Stimulated activated CD4-positive, alpha-beta T cell treated with anti-CD3 and anti-CD28 coated beads, Interleukin-15, amount 100 ng/mL, for 48 hours (primary cell): ENCODE measurements around the gene CCNY.
"Not testable (repeated sequence)": the region's sequence is repeated elsewhere in the genome, so short reads cannot be mapped to it uniquely, and the experiment has no call there.

Source experiments
- DNase-seq, 2 donors: peaks; one replicate each; pipeline ENCODE4 v3.0.0-alpha.2; 2020; ENCODE audit warnings: low read depth in 2 of 2

The CCNY gene

DNA sequence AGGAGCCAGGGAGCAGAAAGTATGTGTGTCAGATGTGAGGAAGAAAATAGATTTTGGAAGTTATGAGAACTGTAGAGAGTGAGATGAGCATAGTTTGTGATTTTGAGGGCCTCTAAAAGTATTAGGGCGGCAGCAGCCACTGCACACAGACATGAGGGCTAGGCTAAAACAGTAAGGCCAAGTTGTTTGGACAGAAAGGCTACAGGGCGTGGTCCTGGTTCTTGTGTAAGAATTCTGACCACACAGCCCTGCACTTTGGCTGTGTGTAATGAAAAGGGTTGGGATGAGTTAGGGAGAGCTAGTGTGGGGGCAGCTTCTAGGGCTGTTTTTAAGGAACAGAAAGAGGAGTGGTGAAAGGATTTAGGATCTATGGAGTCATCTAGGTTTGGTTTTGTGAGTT, 67.8 kb downstream of the CCNY start:
- DNase-seq = not testable (repeated sequence)

DNA sequence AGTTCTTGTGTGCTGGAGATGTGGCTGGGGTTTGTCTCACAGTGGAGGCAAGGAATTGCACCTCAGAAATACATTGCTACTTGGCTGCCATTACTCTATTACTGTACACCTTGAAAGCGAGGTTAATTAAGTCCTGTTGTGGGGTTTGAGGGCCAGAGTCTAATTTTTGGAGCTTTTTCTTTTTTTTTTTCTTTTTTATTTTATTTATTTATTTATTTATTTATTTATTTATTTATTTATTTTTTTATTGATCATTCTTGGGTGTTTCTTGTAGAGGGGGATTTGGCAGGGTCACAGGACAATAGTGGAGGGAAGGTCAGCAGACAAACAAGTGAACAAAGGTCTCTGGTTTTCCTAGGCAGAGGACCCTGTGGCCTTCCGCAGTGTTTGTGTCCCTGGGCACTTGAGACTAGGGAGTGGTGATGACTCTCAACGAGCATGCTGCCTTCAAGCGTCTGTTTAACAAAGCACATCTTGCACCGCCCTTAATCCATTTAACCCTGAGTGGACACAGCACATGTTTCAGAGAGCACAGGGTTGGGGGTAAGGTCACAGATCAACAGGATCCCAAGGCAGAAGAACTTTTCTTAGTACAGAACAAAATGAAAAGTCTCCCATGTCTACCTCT, 69.8 kb downstream of the CCNY start:
- not testable (repeated sequence) for DNase-seq

DNA sequence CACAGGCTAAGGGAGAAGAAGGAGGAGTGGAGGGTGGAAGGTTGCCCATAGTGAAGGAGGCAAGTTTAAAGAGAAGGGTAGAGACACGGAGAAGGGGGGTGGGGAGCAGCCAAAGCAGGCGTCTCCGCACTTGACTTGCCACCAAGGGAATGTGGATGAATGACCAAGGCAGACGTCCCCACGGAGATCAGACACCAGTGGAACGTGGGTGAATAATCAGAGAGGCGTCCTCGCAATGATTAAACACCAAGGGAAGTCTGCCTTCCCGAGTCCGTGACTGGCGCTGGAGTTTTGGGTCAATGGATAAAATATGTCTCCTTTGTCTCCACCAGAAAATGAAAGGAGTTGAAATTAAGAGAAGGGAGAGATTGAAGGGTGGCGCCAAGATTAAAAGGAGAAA, 71.4 kb downstream of the CCNY start:
- not testable (repeated sequence) for DNase-seq

DNA sequence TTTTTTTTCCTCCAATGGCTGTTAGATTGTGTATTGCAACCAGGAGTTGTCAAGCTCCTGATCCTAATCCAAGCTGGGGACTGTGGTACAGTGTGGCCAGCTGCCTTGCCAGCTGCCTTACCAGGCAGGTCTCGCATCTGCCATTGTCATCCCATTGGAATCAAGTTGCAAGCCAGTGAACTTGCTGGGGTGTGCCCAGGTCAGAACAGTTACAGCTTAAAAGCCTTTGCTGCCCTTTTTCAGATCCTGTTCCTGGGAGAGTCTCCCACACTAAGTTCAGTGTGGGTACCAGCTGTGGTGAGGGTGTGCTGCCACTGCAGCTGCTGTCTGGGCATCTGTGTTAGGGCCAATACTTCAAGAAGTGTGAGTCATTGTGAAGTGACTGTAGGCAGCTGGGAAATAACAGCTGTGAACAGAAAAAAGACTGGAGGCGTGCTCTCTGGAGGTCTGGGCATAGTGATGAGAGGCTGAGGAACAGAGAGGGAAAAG, 72.8 kb downstream of the CCNY start:
- no peak for DNase-seq

DNA sequence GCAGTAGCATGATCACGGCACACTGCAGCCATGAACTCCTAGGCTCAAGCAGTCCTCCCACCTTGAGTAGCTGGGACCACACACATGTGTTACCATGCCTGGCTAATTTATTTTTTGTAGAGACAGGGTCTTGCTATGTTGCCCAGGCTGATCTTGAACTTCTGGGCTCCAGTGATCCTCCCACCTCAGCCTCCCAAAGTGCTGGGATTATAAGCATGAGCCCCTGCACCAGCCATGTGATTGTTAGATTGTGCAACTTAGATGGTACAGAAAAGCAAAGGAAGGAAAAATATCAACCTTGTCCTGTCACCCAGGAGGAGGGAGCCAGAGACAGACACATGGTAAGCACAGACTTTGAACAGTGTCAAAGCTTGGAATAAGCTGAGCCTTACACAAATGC, 73.5 kb downstream of the CCNY start:
- no peak for DNase-seq

DNA sequence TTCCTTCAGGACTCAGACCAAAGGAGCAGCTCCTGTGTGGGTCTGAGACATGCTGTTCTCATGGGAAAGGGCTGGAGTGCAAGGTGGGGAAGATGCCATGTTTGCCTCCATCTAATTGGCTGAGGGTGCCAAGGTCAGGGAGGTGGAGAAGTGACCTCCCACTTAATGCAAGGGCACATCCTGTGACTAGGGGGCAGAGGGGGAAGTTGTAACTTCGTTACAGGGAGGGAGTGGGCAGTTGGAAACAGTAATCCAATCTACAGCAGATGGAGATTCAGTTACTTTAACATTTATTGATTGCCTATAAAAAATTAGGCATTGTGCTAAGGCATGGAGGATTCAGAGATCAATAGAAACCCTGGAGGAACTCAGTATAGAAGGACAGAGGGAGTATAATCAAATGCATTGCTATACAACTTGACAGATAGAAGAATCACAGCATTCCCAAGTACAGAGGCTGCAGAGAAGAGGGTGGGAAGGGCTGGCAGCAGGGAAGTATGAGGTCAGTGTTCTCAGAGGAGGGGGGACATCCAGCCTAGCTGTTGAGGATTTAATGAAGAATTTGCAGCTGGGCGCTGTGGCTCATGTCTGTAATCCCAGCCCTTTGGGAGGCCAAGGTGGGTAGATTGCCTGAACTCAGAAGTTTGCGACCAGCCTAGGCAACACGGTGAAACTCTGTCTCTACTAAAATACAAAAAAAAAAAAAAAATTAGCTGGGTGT, 75.9 kb downstream of the CCNY start:
- DNase-seq = no peak

DNA sequence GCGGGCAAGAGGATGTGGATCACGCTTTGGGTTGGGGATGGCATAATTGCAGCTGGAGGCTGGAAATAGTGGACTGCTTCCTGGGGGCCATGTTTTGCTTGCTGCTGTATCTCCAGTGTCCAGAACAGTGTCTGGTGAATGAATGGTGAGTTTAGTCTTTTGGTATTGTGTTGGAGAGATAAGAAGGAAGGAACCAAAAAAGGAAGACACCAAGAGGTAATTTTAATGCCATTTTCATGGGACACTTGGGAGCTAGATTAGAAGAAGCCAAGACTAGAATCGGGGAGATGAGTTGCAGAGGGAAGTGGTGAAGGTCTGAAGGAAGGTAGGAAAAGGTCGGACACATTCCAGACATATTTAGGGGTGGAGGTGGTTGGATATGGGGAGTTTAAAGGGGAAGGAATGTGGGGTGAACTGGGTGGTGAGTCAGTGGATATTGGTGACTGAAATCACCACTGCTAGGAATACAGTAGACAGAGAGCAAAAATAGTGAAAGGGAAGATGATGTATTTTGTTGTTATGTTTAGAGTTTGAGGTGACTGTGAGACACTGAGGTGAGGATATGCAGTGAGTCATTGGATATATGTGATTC, 76.7 kb downstream of the CCNY start:
- DNase-seq = no peak

DNA sequence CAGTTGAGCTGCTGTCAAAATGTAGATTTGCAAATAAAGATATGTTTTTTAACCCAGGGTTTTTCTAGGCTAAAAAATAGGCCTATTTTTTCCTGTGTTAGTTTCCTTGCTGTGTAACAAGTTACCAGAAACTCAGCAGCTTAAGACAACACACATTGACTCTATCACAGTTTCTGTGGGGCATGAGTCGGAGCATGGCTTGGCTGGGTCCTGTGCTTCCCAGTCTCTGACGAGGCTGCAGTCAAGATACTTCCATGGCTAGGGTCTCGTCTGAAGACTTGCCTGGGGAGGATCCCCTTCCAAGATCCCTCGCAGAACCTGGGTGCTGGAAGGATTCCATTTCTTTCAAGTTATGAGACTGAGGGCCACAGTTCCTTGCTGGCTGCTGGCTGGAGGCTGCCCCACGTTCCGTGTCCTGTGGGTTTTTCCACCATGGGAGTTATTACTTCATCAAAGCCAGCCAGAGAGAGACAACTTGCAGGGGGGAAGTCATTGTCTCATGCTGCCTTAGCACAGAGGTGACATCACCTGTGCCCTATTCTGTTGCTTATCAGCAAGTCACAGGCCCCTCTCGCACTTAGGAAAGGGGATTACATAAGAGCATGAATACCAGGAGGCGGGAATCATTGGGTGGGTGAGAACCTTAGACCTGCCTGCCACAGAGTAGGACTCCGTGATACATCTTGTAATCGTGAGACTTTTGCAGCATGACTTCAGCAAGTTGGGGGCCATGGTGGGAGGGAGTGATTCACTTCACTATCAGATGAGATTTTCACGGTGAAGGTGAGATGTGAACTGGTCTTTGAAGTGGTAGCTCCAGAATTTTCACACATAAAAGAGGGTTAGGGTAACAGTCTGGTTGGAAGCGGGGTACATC, 77.9 kb downstream of the CCNY start:
- peak; percentile 15 to 22 for DNase-seq

DNA sequence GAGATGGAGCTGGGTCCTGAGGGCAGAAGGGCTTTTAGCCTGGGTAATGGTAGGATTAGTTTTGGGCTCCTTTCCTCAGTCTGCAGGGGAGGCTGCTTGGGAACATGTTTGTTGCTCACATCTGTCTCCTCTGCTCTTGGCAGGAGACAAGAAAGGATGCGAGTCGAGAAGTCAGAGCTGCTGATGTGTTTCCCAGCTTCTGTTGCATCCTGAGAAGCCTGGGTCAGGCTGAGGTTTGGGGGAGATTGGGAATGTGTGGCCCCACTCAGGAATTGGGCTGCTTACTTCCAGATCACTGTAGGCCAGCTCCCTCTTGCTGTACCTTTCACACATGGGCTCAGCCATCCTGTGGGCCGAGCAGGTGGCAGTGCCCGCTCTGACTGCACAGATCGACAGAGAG, 79.2 kb downstream of the CCNY start:
- no peak for DNase-seq

DNA sequence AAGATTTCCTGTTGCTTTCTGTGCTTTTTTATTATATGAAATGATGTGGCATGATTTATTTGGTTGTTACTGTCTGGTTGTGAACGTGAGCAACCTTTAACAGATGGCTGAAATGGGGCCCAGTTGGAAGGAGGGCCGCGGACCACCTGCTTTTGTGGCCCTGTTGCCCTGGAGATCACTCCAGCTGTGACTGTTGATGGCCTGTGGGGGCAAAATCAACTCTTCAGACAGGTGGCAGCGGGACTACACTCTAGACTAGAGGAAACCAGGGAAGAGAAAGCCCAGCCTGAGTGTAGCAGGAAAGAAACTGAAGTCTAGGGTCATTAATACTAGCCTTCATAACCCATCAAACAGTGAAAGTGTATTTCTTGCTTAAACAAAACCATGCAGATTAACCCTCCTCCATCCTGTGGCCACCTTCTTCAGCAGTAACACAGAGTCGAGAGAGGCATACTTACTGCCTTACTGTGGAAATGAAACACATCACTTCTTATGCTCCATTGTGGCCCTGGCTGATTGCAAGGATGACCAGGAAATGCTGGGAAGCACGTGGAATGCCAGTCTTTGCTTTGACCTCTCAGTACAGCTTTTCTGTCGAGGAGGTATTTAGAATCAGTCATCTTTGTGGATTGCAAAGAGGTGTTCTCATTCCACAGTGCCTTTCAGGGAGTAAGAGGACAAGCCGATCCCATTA, 80.5 kb downstream of the CCNY start:
- DNase-seq = no peak

DNA sequence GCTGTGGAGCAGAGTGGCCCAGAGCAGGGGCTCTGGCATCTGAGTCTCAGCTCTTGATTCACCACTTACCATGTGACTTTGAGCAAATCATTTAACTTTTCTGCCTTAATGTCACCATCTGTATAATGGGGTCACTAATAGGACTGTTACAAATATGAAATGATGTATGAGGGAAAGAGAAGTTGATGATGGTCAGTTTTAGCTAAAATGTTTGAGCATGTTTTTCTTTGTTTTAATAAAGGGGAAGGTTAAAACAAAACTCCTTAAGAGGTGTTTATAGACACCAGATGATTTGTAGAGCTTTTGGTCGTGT, 81.0 kb downstream of the CCNY start:
- DNase-seq = no peak

DNA sequence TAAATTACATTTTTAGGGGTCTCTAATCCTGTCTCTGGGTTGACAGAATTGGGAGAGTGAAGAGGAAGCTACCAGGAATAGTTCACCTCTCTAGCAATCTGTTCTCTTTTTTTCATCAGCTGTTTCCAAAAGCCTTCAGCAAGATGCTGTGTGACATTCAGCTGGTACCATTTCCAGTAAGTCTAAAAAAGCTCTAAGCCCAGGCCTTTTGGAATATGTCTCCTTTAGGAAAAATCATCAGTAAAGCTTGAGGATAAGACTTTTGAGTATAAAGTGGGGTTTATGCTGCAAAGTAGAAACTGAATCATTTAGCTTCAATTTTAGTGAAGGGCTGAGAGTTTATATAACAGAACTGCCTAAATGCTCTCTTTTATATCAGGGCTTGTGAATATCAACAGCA, 81.5 kb downstream of the CCNY start:
- DNase-seq = no peak

DNA sequence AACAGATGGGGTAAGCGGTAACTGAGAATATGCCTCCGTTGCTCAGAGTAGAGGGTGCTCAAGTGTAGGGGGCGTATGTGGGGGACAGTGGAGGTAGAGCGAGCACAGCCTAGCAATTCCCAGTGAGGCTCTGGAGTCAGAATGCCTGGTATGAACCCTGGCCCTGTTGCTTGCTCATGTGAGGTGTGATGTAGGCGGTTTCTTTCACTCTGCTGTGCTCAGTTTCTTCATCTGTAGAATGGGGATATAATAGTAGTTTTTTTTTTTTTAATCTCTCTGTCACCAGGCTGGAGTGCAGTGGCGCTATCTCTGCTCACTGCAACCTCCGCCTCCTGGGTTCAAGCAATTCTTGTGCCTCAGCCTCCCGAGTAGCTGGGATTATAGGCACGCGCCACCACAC, 82.3 kb downstream of the CCNY start:
- DNase-seq = not testable (repeated sequence)

DNA sequence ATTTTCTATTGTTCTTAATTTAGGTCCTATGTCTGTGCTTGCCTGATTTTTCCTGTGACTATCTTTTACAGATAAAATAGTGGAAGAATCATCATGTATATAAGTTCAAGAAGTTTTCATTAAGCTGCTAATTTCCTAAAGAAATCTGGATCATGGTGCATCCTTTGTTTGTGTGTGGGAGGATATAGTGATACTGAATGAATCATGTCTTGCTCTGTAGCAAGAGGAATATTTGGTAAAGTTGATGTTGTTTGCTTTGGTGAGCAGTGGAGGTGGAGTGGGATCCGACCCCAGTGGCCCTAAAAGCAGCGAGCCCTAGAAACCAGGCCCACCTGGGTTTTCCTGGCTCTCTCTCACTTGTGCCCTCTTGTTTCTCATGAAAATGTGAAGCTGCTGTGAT, 83.7 kb downstream of the CCNY start:
- no peak for DNase-seq

DNA sequence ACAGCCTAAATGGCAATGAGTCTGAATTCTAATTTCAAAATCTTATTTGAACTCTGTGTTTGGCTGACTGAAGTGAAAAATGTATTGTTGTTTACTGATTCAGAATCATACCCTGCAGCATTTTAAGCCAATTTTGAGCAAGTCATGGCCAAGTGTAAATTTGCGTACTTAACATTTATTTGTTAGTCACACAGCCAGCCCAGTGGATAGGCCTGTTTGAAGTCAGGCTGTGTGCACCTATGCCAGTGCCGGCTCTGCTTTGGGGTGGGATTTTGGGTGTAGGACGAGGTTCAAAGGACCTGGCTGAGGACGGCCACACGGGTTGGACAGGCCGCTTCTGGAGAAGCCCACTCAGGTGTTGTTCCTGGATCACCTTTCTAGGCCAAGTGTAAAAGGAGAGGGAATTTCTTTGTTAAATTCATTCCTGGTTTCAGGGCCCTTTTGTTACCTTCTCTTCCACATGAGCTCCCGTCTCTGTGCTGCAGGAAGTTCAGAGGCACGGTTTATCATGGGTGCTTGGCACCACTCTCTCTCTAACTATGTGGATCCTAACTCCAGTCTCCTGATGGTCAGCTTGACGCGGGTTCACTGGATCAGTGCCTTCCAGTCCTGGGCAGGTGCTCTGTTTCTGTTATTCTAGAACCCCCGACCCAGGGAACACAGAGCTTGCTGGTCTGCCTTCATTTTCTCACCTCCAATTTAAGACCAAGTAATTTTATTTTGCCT, 84.7 kb downstream of the CCNY start:
- DNase-seq = no peak

DNA sequence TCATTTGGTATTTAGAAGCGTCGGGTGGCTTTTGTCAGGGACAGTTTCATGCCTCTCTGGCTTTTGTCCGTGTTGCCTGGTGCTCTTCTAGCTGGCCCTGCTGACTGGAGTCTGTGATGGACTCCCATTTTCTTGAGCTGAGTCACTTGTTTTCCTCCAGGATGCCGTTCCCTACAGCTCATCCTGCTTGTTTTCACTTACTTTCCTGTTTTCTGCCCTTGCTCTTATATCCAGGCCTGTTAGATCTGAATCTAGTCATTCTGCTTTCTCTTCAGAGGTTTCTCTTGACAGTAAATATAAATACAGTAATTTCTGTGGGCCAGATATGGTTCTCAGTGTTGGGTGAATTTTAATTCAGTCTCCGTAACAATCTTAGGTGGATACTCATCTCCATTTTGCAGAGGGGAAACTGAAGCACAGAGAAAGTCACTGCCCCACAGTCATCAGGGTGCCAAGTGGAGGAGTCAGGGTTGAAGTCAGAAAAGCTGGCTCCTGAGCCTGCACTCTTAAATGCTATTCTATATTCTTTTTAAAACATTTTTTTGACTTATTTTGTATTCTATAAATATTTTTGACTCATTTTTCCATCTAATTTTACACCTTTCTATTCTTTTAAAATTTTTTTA, 85.4 kb downstream of the CCNY start:
- DNase-seq = no peak

DNA sequence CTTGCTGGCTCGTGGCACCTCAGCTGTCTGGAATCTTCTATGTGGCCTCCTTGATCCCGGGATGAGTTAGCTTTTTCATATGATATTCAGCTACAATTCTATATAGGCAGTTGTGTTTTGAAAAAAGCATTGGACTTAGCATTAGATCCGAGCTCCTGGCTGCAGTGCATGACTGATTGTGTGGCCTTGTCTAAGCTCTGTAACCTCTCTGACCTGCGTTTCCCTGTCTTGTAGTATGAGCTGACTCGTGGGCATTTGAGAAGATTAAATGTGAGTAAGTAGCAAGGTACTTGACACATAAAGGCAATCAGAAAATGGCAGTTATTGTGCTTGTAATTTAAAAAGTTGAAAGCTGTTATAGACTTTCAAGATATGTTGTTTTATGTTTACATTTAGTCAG, 85.9 kb downstream of the CCNY start:
- DNase-seq = no peak

DNA sequence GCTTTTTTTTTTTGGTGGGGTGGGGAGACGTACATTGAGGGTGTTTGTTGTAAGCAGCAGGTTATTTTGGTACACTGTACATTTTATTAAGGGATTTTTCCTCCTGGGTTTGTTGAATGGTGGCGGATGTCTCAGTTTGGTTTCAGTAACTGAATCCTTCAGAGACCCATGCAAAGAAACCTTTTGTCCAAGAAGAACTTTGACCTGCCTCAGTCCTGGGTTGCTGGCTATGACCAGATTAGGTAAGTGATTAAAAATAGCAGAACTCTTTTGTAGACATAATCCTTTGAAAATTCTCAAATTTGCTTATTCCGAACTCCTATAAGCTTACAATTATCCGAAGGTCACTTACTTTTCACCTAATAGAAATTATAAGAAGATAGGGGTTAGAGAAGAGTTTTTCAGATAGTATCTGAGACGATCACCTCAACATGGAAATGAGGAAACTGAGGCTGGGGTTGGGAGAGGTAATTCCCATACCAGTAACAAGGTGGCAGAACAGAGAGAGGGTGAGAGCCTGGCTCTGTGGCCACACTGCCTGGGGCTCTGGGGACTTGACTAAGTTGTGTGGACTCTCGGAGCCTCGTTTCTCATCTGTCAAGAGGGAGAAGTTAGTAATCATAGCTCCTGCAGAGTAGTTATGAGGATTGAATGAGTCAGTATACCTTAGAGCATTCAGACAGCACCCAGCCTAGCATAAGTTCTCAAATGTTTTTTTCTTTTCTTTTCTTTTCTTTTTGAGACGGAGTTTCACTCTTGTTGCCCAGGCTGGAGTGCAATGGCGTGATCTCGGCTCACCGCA, 87.4 kb downstream of the CCNY start:
- no peak for DNase-seq

DNA sequence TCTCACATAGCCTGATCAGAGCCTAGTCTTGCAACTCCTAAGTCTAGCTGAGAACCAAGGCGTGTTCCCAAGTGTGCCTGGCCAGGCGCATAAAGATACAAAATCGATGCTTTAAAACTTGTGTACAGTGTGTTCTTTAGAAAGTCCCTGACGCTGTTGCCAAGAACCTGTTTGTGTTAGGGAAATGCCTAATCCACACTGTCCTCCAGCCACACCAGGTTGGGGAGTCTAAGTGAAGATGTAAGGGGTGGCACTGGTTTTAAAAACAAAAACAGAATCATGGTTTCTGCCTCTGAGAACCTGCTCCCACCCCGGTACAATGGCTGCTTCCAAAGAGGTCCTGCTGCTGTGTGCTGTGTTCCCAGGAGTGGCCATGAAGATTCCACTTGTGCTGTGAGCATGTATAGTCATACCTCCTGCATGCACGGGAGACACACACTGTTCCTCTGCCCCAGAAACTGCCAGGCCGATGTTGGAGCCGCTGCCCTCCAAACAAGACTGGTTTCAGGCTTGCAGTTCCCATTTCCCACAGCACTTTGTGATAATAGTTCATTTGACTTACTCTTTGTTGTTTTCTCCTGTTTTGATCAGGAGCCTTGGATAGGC, 88.5 kb downstream of the CCNY start:
- no peak for DNase-seq
